Brain pericyte (primary cell): ENCODE results near the gene TM9SF4.

Source experiments
- DNase-seq: peaks from one replicate; pipeline ENCODE4 v3.0.0-alpha.2; 2012; ENCODE audit warnings: low read depth, low spot score

The TM9SF4 gene, protein sequence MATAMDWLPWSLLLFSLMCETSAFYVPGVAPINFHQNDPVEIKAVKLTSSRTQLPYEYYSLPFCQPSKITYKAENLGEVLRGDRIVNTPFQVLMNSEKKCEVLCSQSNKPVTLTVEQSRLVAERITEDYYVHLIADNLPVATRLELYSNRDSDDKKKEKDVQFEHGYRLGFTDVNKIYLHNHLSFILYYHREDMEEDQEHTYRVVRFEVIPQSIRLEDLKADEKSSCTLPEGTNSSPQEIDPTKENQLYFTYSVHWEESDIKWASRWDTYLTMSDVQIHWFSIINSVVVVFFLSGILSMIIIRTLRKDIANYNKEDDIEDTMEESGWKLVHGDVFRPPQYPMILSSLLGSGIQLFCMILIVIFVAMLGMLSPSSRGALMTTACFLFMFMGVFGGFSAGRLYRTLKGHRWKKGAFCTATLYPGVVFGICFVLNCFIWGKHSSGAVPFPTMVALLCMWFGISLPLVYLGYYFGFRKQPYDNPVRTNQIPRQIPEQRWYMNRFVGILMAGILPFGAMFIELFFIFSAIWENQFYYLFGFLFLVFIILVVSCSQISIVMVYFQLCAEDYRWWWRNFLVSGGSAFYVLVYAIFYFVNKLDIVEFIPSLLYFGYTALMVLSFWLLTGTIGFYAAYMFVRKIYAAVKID

DNA sequence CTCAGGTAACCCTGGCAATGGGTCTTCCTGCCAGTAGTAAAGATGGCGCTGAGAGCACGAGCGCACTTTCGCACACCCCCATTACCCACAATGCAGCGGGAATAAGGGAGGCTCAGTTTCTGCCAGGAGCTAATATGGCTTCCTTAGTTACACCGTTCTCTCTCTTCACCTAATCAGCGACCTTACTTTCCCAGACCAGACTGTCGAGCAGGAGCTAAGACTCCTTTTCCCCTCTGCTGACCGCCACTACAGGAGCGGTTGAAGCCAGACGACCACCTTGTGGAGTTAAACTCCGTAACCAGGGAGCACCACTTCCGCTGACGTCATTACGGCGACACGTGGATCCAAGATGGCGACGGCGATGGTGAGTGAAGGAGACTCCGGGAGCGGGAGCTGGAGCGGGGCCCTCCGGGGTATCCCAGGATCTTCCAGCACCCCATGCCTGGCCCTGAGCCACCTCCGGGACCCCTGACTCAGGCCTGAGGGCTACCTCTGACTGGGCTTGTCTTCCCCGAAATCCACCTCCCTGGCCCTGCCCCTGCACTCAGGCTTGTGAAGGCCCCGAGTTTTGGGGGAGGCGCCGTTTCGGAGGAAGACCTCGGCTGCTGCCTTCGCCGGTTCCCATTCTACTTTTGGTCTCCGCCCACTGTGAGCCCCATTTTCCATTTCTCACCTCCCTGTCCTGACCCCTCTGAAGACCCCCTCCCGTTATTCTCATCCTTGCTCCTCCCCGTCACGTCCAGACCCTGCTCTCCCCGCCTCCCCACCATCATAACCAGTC, at the start of gene TM9SF4:
Gene TM9SF4 (plus strand): TSS at position 323 of the 781 bp plus-strand sequence. CDS start 27 bp downstream, at position 350.
- peak; percentile 90 for DNase-seq

DNA sequence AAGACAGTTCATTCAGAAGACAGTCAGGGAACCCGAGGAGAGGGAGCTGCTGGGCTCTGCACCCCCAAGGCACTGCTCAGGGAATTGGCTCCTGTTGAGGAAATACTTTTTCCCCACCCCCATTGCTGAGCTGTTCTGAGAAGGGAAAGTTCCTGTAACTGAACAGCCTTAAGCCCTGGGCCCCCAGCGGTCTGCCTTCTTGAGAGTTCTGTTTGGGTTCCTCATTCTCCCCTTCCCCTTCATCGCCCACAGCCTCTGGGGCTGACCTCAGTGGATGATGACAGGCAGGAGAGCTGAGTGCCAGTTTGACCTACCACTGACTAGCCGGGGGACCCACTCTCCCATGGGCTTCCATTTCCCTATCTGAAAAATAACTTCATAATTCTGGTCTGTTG, 46.7 kb upstream of the TM9SF4 start:
- no peak for DNase-seq

DNA sequence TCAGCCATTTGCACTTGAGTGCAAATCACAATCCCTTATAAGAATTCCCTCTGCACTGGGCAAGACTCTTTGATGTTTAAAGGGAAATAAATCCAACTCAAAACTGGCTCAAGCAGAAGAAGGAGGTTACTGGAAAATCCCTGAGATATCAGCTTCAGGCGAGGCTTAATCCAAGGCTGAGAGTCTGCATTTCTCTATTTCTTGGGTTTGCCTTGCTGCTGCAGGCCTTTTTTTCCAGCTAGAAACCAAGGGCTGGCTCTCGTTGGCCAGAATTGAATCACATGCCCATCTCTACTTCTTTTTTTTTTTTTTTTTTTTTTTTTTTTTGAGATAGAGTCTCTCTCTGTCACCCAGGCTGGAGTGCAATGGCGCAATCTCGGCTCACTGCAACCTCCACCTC, 45.8 kb upstream of the TM9SF4 start:
- DNase-seq = no peak

DNA sequence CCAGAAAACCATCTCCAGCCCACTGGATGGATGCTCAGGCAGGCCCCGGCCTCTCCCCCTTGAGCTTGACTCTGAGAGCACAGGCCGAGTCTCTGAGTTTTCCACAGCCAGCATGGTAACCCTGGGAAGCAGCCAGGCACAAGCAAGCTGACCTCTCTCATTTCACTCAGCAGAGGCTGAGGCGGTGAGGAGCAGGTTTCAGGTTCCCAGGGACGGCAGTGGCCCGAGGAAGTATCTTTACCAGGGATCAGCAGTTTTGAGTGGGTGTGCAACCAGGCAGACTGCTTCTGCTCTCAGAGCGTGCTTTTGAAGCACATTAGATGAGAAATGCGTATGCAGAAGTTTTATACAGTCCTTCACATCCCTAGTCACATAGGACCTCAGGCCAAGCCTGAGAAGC, 44.8 kb upstream of the TM9SF4 start:
- no peak for DNase-seq

DNA sequence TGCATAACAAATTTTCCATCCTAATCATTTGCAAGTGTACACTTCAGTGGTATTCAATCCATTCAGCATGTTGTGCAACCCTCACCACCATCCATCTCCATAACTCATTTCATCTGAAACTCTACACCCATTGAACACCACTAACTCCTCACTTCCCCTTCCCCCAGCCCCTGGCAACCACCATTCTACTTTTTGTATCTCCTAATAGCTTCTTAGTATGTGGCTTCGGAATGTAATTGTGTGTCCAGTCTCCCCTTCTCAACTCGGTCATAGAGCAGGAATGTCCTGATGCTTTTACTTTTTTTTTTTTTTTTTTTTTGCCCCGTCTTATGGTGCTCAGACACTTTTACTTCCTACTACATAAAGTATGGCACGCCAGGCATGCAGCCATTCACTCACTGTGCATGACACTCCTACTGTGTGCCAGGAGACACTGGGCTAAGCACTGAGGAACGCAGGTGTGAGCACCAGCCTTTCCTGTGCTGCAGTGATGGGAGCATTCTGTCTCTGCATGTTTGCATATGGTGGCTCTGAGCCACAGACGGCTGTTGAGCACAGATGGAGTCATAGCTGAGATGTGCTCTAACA, 42.2 kb upstream of the TM9SF4 start:
- no peak for DNase-seq

DNA sequence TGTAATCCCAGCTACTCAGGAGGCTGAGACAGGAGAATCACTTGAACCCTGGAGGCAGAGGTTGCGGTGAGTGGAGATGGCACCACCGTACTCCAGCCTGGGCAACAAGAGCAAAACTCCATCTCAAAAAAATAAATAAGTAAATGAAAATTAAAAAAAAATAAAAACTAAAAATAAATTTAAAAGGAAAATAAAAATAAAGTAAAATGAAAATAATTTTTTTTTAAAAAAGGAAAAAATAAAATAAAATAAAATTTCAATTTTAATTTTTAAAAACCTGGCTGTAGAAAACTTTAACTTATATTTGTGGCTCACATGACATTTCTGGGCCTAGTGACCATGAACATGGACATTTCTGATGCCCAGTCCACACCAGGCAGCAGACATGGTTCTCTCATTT, 41.3 kb upstream of the TM9SF4 start:
- no peak for DNase-seq

DNA sequence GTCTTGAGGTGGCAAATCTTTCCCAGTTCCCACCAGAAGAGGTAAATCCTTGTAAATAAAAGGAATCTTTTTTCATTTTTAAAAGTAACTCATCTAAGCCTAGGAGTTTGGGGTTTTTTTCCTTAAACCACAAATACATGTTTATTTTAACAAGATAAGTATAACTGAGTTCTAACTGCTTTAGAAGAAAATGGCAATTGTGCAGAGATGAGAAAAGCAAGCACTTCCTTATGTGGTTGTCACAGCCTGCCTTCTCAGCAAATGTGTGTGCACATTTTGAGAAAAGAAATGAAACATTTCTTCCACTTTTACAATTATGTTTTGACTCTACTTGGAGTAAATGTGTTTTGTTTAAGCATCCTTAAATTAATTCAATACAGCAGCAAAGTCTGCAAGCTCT, 39.8 kb upstream of the TM9SF4 start:
- DNase-seq = no peak

DNA sequence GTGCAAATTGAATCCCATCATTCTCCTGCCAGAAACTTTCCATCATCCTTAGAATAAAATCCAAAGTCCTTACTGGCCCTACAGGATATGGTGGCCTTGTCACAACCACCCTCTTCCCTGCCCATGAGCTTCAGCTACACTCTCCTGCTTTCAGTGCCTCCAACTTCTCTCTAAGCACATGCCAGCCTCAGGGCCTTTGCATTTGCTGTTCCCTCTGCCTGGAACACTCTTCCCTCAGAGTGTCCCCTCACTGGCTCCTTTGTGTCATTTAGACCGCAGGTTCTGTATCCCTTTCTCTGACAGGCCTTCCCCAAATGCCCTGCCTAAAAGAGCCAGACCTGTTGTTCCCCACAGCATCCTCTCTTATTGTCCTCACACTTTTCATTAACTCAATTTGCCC, 39.2 kb upstream of the TM9SF4 start:
- no peak for DNase-seq

DNA sequence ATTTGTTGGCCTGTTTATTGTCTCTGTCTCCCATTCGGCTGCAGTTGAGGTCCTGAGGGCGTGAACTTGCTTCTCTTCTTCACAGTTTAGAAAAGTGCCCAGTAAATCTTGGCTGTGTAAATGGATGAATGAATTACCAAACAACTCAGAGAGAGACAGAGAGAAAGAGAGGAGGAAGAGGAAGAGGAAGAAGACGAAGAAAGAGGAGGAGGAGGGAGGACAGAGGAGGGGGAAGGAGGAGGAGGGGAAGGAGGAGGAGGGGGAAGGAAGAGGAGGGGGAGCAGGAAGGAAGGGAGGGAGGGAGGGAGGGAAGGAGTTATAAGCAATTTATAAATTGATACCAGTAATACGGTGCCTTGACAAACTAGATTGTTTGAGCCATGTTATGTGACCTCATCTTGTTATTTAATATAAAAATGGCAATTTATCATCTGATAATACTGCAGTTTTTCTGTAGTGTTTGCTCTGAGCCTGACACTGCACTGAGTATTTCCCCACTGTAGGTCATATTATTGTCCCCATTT, 38.8 kb upstream of the TM9SF4 start:
- no peak for DNase-seq

DNA sequence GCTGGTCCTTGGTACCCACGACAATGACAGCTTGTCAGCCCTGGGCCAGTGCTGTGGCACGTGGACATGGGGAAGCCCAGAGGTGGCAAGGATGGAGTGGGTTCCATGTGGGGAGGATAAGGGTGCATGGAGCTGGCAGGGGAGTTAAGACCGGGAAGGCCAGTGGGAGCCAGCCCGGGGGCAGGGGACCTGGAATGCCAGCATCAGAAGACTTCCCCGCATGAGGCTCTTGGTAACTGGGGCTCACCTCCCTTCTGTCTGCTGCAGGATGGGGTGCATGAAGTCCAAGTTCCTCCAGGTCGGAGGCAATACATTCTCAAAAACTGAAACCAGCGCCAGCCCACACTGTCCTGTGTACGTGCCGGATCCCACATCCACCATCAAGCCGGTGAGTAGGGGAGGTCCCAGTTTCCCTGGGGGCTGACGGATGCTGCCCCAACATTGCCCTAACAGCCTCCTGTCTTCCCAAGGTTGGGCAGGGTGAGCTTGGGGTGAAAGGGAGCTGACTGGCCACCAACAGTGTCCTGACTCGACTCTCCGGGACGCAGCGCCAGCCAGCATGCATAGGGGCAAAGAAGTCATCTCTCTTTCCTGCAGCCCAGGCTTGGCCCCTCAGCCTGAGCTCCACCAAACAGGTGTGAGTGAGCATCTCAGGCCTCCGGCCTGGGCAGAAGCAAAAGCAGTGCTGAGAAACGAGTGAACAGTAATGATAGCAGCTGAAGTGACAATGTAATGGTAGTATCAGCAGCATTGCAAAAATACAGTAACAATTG, 37.9 kb upstream of the TM9SF4 start:
- DNase-seq = no peak

DNA sequence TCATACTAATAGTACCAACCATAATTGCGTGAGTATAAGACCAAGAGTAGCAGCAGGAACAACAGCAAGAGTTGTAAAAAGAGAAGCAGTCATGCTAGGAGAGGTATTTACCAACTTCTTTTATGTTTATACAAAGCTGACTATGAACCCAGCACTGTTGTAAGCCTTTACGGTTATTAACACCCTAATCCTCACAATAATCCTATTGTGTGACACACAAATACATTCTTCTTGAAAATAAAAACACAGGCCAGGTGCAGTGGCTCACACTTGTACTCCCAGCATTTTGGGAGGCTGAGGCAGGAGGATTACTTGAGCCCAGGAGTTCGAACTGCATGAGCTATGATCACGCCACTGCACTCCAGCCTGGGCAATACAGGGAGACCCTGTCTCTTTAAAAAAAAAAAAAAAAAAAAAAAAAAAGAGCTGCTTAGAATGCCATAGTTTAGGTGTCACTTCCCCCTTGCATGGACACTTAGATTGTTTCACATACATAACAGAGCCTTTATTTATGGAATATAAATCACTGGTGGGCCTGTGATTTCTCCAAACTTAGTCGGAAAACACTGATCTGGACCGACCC, 37.3 kb upstream of the TM9SF4 start:
- DNase-seq = no peak

DNA sequence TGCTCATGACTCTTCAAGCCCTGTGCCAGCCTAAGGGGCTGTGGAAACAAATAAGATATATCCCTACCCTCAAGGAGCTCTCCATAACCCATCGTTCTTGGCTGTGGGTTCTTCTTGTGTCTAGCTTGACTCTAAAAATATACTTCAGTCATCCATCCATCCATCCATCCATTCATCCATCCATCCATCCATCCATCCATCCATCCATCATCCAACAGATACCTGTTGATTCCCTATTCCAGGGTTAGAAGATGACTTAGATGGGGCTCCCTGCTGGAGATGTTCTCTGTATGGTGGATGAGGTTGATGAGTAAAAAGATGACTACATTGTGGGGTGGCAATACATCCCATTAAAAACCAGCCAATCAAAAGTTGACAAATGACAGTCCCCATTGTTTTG, 34.0 kb upstream of the TM9SF4 start:
- DNase-seq = no peak

DNA sequence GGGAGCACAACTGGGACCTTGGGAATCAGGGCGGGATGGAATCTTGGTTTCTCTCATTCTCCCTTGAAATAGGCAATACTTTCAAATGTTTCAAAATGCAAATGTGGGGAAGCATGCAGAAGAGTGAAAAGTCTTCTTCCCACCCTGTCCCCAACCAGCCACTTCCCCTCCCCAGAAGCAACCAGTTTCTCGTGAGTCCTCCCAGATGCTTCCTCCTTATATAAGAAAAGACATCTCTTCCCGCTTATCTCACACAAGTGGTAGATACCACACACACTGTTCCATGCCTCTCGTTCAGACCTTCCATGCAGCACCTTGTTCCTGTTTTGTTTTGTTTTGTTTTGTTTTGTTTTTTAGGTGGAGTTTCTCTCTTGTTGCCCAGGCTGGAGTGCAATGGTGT, 32.3 kb upstream of the TM9SF4 start:
- no peak for DNase-seq

DNA sequence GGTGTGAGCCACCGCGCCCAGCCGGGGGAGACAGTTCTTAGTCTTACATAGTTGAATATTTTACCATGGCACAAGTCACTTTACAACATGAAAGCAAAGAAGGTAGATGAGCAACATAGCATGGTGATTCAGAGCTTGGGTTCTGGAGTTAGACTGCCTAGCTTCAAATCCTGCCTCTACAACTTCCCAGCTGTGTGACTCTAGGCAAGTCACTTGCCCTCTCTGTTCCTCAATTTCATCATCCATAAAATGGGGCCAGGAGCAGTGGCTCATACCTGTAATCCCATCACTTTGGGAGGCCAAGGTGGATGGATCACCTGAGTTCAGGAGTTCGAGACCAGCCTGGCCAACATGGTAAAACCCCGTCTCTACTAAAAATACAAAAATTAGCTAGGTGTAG, 31.2 kb upstream of the TM9SF4 start:
- no peak for DNase-seq

DNA sequence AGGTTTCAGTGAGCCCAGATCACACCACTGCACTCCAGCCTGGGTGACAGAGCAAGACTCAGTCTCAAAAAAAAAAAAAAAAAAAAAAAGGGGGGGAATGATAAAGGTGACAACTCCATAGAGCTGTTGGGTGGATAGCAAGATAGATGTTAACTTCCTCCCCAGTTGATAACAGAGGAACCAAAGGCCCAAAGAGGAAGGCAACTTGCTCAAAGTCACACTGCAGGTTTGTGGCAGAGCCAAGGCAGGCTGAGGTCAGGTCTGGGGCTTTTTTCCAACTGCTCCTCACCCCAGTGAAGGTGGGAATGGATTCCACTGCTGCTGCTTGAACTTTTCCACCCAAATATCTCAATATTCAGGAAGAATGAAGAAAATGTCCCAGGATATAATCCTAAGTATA, 30.7 kb upstream of the TM9SF4 start:
- DNase-seq = no peak

DNA sequence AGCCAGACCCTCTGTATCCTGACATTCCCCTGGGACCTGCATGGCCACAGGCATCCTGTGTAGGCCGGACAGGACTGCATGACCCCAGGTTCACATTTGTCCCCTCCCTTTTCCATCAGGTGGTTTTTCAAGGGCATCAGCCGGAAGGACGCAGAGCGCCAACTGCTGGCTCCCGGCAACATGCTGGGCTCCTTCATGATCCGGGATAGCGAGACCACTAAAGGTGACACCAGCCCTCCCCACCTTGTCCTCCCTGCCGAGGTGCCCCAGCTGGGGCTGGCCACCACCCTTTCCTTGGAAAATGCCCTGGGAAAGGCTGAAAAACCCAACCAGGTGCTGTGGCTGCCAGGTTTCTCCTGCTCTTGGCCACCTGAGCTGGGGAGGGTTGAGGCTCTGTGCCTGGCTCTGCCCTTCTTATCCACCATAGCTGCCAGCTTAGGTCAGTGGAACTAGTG, 29.8 kb upstream of the TM9SF4 start:
- no peak for DNase-seq

DNA sequence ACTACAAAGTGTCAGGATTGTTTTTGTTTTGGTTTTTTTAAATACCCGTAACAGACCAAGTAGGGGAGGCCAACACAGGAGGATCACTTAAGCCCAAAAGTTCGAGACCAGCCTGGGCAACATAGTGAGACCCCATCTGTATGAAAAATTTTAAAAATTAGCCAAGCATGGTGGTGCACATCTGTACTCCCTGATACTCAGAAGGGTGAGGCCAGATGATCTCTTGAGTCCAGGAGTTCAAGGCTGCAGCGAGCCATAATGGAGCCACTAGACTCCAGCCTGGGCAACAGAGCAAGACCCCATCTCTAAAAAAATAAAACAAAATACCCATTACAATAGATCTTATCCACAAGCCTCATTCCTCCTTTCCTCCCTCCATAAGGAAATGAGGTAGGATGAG, 28.7 kb upstream of the TM9SF4 start:
- no peak for DNase-seq

DNA sequence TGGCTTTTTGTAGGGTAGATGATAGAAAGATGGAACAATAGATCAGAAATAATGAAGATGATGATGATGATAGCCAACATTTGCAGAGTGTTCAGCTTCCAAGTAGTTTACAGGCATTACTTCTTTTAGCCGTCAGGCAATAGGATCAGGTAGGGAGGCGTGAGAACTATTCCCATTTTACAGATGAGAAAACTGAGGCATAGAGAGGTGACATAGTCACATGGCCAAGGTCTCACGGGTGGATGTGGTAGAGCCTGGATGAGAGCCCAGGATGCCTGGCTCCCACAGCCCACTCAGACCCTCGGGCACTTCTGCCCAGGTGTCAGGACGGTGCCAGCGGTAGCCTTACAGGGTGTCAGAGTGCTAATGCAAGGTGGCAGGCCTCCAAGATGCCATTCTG, 26.0 kb upstream of the TM9SF4 start:
- DNase-seq = no peak

DNA sequence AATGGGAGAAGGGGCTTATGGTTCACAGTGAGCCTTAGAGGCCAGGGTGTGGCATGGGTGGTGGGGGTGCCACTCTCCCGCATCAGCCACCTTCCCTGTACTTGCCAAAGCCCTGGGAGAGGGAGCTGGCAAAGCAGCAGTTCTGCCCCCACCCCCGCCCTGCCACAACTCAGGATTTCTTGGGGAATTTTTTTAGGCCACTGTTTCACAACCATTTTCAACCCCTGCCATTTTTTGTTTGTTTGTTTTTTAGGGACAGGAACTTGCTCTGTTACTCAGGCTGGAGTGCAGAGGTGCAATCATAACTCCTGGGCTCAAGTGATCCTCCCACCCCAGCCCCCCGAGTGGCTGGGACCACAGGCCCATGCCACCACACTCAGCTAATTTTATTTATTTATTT, 22.4 kb upstream of the TM9SF4 start:
- DNase-seq = no peak

DNA sequence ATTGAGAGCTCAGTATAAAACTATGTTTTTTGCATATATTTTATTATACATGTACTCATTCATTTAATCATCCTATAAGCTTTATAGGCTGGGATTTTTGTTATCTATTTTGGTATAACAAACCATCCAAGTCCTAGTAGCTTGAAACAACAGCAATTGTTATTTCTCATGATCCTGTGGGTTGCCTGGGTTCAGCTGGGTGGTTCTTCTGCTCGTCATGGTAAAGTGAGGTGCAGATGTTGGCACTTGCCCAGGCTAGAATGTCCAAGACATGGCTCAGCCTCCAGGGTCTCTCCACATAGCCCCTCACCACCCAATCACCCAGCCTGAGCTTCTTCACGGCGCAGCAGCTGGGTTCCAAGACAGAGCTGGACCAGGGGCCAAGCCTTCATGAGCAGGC, 20.8 kb upstream of the TM9SF4 start:
- DNase-seq = no peak
